Fibroblast of skin of scalp (primary cell): ENCODE results near the gene UBL7. TPM values are rescaled to one million over a fixed set of nuclear protein-coding genes. Genes with fewer than 3 reads are reported as not detected.
"Not testable (repeated sequence)": the region's sequence is repeated elsewhere in the genome, so short reads cannot be mapped to it uniquely, and the experiment has no call there.

ENCODE experiments used
- DNase-seq: peaks from one replicate; pipeline ENCODE4 v3.0.0-alpha.2; 2013
- polyA plus RNA-seq, 2 experiments: library from polyadenylated mRNA; unstranded; fragments of 120-200 nt; gene quantifications; one replicate each; pipeline ENCODE4 v1.2.1, GENCODE V29; 2013; ENCODE audit not compliant: insufficient read length in 2 of 2

UBL7 gene, protein sequence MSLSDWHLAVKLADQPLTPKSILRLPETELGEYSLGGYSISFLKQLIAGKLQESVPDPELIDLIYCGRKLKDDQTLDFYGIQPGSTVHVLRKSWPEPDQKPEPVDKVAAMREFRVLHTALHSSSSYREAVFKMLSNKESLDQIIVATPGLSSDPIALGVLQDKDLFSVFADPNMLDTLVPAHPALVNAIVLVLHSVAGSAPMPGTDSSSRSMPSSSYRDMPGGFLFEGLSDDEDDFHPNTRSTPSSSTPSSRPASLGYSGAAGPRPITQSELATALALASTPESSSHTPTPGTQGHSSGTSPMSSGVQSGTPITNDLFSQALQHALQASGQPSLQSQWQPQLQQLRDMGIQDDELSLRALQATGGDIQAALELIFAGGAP
- polyA plus RNA-seq (2013, experiment 1 of 2; ENCODE audit: insufficient read length), result 47.7 TPM
- 47.7 TPM for polyA plus RNA-seq (2013, experiment 2 of 2; ENCODE audit: insufficient read length)

DNA sequence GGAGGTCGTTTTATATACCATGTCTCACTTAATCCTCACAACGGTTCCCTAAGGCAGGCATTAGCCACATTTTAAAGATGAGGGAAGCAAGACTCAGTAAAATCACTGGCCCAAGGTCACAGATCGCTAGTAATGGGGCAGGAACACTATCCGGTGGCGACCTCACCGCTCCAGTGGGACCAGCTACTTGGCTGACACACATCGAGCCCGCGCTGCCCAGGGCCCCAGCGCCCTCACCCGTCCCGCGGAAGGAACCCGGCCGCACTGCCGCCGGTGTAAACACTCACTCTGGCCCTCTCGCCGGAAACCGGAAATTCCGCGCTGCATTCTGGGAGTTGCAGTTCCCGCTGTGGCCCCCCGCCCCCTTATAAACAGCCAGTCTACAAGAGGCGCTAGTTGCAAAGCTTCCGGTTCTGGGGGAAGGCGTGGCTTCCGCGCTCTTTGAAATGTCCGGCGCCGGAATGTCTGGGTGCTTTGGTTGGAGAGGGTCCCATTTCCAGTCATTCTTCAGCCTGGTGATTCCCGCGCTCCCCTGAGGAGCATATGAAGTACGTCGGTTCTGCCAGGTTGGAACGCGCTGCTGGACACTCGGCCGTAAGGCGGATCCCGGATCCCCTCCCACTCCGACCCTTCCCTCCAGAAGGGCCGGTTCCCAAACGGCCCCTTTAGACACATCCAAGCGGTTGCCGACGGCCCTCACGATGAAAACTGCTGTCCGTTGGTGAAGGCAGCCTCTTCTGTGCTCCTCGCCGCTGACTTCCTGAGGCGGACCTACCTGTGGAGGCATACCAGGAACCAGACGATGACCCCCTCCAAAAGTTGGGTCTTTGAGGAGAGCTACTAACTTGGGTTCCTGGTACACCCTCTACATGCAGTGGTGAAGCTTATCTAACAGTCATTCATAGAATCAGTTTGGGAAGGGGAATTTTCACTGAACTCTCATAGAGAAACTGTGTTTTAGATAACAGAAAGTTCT lies at the start of gene UBL7:
TSS of gene UBL7 (minus strand) at position 290 of the 976 bp plus-strand sequence. CDS start 2,293 bp downstream, outside the sequence.
- peak; percentile 97 for DNase-seq

DNA sequence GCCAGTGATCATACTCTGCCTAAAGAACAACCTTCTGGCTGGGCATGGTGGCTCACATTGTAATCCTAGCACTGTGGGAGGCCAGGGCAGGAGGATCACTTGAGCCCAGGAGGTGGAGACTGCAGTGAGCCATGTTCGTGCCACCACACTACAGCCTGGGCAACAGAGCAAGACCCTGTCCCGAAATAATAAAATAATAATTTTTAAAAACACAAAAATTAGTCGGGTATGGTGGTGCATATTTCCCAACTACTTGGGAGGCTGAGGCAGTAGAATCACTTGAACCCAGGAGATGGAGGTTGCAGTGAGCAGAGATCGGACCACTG lies 45.5 kb upstream of the UBL7 start:
- DNase-seq, result no peak

DNA sequence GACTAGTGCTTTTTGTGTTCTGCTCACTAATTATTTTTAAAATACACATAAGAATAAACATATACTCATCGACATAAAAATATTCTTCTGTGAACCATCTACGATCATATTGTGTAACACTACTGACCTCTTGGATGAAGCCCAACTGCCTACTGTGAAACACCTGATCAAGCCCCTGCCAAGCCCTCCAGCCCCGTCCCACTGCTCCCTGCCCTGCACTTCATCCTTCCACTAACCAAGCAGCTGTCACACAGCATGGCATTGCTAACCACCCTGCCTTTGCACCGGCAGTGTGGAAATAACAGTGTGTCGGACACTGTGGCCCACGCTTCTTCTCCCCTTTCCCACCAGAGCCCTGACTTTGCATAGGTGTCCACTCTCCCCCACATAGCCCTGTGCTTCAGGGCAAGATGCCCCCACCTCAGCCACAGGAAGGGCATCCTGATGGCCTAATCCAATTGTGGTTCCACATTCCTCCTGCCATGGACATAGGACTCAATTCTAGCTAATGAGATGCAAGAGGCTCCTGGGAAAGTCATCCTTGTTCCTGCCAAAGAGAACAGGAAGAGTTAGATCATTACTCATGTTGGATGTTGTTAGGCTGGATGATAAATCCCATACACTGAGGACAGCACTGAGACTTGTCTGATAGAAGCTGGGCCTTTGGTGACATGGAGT lies 45.0 kb upstream of the UBL7 start:
- no peak for DNase-seq

DNA sequence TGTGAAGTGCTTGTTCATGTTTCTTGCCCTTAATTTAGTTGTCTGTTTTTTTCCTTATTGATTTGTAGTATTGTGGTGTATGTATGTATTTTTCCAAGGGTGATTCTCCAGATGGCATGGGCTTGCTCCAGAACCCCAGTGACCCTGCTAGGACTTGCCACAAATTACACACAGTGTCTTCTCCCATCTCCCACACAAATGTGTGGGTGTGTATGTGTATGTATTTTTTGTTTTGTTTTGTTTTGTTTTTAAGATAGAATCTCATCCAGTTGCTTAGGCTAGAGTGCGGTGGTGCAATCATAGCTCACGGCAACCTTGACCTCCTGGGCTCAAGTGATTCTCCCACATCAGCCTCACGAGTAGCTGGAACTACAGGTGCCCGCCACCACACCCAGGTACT lies 43.9 kb upstream of the UBL7 start:
- DNase-seq, result no peak

DNA sequence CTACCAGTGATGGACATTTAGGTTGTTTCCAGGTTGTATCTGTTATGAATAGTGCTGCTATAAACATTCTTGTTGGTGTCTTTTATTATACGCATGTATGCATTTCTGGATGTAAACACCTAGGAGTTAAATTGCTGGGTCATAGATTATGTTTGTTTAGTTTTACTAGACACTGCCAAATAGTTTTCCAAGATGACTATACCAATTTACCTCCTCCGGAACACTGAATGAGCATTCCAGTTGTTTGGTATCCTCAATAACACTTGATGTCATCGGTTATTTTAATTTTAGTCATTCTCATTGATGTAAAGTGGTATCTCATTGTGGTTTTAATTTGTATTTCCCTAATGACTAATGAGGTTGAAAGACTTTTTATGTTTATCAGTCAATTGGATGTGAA lies 43.5 kb upstream of the UBL7 start:
- DNase-seq, result no peak

DNA sequence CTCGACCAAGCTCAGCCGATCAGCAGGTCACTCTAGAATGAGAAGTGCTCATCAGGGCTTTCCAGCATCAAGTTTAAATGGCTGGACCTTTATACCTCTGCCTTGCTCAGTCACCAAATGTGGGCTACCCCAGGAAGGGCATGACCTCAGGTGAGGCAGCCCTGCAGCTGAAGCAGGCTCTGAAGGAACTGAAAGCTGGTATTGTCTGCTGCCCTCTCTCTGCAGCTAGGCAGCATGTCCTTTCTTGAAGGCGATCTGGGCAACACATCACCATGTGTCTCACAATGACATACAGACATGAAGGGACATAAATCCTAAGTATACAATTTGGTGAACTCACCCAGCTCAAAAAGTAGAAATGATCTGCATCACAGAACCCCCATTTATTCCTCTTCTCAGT lies 41.3 kb upstream of the UBL7 start:
- DNase-seq, result no peak

DNA sequence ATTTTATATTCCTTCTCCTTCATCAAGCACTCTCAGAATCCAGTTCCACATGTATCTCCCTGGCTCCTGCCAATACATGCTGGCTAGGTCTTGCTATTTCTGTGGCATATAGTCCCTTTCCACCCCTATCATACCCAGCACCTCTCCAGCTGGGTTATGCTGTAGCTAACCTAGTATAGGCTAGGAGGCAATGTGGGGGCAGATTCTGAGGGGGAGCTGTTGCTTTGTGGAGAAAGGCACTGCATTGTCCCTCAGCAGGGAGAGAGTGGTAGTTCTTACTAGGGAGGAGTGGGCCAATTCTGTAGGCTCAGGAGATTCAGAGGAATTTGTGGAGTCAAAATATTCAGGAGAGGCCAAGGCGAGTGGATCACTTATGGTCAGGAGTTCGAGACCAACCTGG lies 39.4 kb upstream of the UBL7 start:
- DNase-seq, result no peak

DNA sequence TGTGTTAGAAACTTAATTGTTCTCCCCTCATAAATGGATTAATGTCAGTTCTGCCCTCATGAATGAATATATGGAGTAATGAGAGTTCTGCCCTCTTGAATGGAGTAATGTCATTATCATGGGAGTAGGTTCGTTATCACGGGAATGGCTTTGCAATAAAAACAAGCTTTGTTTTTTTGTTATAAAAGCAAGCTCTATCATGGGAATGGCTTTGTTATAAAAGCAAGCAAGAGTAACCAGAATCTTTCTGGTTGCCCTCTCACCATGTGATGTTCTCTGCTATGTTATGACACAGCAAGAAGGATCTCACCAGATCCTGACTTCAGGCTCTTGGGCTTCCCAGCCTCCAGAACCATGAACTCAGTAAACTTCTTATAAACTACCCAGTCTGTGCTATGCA lies 38.4 kb upstream of the UBL7 start:
- no peak for DNase-seq

DNA sequence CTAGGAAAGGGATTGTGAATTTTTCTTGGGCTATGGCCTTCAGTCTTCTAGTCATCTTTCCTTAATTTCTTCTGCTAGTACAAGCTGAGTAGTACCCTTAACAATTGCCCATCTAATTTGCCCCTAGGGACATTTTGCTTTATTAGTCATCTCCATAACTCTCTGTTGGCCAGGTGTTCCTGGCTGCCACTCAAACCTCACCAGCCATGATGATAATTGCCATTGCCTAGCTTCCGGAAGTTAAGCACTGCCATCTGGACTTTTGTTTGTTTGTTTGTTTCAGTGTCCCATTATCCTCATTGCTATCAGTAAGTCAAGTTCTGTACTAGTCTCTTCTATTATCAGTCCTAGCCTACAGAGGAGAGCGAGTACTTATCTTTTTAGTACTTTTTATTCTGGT lies 36.6 kb upstream of the UBL7 start:
- DNase-seq, result no peak

DNA sequence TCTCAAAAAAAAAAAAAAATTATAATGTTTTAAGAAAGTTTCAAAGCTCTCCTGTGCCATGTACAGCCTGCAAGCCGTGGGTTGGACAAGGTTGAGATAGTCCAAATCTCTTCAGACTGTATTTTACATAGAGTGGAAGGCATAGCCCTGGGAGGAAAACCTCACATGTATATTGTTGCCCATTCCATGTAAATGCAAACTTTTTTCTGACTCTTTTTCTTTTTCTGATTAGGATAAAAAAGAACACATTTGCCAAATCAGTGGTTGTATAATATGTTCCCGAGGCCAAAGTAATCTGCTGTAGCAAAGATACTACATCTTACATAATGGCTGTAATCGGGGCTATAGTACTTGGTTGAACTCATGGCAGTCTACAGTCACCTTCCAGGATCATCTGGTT lies 35.7 kb upstream of the UBL7 start:
- DNase-seq, result no peak

DNA sequence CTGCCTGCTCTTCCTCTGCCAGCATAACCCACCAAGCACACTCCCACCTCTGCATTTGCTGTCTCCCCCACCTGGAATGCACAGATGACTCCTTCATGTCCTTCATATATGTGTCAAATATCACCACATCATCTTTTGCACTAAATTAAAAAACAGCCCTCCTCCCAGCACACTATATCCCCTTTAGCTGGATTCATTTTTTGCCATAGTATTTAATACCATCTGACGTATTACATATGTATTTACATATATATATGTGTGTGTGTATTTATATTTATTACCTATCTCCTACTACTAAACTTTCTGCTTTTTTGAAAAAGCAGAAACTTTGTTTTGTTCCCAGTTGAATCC lies 29.4 kb upstream of the UBL7 start:
- DNase-seq, result no peak

DNA sequence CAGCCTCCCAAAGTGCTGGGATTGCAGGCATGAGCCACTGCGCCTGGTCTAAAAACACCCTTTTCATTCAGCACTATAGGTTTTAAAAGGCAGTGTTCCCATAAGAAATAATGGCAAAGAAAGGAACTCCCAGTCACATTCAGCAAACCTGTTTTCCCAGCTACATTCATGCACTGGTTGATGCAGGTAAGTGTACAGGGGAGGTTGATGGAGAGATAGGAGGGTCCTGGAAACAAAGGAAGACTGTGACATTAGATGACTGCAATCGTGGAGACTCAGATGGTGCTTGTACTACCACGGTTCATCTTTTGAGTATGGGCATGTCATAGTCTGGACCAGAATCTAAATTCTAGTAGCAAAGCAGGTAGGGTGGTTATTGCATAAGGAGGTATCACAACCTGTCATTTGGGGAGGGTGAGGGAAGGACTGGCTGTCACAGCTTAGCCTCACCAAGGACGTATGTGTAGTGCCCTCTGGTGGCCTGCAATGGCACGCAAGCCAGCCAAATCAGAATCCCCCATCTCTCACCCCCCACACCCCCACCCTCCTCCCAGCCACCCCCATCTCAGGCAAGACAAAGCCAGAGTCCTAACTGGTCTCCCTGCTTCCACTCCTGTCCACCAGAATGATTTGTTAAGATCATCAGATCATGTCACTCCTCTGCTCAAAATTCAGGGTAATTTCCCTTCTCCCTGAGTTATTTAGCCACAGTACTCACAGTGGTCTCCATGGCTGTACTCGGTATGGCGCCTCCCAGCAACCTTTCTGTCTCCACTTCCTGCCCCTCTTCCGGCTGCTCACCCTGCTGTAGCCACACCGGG lies 28.8 kb upstream of the UBL7 start:
- peak; percentile 57 for DNase-seq

DNA sequence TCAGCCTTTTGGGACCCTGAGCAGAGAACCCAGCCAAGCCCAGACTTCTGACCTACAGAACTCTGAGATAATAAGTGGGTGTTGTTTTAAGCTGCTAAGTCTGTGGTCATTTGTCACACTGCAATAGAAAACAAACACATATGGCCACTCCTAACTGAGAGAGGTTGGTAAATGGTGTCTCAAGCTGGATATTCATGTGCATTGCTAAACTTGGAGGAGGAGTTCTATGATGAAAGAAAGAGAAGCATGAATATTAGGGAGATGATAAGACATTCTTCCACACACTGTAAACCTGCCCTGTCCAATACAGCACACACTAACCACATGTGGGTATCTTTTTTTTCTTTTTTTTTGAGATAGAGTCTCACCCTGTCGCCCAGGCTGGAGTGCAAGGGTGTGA lies 27.8 kb upstream of the UBL7 start:
- DNase-seq, result no peak

DNA sequence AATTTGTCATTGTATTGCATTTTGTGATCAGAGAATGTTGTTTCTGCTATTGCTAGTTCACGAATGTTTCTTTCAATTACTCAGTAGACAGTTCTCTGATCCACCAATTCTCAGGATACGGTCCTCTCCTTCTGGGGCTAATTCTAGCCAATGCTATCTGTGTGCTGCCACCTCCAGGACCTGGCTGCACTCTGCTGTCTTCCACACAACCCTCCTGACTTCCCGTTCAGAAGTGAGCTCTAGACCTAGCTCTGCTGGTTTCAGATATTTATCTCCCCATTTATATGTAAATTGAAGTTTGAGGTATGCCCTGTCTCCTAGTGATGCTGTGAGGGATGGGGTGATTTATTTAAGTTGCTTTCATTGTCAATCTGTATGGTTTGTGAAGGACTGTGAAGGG lies 21.7 kb upstream of the UBL7 start:
- DNase-seq, result no peak

DNA sequence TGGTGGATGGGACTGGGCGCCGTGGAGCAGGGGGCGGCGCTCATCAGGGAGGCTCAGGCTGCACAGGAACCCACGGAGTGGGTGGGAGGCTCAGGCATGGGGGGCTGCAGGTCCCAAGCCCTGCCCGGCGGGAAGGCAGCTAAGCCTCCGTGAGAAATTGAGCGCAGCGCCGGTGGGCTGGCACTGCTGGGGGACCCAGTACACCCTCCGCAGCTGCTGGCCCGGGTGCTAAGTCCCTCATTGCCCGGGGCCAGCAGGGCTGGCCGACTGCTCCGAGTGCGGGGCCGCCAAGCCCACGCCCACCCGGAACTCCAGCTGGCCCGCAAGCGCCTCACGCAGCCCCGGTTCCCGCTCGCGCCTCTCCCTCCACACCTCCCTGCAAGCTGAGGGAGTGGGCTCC lies 19.4 kb upstream of the UBL7 start:
- not testable (repeated sequence) for DNase-seq

DNA sequence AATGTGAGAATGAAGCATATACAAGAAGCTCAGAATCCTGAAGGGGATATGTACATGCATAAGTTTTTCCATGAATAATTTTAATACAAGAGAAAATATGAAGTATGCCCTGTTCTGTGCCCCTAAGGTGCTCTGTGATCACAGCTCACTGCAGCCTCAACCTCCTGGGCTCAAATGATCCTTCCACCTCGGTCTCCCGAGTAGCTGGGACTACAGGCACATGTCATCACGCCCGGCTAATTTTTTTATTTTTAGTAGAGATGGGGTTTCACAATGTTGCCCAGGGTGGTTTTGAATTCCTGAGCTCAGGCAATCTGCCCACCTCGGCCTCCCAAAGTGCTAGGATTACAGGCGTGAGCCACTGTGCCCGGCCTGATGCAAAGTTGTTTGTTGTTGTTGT lies 10.7 kb upstream of the UBL7 start:
- not testable (repeated sequence) for DNase-seq

DNA sequence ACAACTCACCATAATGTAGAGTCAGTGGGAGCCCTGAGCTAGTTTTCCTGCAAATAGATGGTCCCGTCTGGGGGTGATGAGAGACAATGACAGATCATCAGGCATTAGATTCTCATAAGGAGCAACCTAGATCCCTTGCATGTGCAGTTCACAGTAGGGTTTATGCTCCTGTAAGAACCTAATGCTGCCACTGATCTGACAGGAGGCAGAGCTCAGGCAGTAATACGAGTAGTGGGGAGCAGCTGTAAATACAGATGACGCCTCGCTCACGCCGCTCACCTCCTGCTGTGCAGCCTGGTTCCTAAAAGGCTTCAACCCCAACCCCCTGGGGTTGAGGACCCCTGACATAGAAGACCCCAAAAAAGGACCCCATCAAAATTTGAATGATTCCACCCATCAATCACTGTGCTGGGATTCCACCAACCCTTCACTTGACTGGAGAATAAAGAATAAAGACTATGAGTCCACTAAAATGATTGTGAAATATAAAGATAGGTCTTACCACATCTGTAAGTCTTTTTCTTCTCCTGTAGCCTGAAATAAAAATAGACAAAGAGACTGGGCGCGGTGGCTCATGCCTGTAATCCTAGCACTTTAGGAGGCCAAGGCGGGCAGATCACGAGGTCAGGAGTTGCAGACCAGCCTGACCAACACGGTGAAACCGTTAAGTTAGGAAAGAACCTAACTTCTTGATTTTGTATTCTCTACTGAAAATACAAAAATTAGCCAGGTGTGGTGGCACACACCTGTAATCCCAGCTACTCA lies 9.9 kb upstream of the UBL7 start:
- no peak for DNase-seq

DNA sequence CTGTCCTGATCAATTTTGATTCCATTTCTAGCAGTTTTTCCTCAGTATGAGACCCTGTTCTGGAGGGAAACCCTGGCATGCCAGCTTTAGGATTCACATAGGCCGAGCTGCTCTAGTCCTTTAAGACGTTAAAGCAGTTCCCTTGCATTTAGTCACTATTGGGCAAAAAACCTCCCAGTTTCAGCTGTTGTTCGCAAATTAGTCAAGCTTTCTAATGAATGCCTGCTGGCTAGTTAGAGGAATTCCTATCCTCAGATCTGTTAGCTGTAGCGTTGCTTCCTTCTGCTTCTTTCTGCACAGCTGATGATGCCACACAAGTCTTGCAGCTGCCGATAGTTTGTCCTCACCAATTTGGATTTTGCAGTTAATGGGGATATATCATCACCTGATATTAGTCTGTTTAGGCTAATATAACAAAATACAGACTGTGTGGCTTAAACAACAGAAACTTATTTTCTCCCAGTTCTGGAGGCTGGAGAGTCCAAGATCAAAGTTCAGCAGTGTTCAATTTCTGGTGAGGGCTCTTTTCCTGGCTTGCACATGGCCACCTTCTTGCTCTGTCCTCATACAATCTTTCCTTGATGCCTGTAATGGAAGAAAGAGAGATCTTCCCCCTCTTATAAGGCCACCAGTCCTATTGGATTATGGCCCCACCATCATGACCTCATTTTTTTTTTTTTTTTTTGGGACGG lies 7.5 kb upstream of the UBL7 start:
- no peak for DNase-seq

DNA sequence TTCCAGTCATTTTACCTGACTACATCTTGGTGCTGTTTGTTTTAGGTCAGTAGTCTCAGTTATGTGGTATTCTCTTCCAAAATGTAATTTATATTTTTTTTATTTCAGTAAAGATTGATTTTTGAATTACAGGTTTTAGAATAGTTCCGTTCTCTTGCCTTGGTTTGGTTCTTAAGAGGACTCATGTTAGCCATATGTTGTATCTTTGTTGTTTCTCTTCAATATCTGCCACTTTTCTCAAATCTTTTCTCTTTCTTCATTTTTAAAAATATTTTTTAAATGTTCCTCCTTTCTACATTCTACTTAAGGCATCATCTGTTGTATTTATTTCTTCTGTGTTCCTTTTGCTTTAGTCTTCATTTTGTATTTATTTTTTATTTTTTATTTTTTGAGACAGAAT lies 5.6 kb upstream of the UBL7 start:
- DNase-seq, result no peak

DNA sequence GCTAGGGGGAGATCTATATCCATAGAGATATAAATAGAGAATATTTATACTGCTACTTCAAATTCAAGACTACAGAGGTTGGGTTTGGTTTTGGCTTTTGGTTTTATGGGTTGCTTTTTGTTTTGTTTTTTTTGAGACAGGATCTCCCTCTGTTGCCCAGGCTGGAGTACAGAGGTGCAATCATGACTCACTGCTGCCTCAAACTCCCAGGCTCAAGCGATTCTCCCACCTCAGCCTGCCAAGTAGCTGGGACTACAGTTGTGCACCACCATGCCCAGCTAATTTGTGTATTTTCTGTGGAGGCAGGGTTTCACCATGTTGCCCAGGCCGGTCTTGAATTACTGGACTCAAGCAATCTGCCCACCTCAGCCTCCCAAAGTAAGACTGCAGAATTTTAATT lies 3.9 kb upstream of the UBL7 start:
- no peak for DNase-seq

DNA sequence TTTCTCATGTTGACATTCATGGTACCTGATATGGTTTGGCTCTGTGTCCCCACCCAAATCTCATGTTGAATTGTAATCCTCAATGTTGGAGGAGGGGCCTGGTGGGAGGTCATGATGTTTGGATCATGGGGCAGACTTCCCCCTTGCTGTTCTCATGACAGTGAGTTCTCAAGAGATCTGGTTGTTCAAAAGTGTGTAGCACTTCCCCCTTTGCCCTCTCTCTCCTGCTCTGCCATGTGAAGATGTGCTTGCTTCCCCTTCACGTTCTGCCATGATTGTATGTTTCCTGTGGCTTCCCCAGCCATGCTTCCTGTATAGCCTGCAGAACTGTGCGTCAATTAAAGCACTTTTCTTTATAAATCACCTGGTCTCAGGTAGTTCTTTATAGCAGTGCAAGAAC lies 3.3 kb upstream of the UBL7 start:
- no peak for DNase-seq
